ENCODE measurements around the gene ARHGAP6.

DNA sequence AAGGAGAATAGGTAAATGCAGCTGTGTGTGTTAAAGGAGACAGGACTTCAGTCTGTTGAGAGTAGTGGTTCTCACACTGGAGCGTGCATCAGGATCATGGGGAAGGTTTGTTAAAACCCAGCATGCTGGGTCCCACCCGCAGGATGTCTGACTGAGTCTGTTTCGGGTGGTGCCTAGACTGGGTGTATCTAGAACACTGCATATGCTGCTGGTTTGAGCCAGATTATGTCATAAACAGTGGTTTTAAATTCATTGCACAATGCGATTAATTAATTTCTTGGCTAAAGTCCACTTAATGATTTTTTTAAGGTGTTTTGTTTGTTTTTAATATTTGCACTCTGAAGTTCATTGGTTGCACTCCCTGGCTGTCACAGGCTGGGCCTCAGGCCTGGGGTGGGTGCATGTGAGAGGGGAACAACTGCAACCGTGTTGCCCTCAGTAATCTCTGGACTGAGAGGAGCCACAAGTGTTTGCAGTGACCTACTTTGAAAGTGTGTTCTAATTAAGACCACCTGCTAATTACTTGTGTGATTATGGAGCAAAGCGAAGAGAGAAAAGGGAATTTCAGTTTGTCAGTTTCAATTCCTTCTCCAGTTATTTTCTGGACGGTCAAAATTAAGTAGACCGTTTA lies 546.3 kb downstream of the ARHGAP6 start:
- TF ChIP-seq EZH2 (IDR thresholded peaks at IDR 0.05; ENCODE audit: insufficient read depth, poor library complexity, severe bottlenecking), result no peak
- TF ChIP-seq EZH2phosphoT487 (IDR thresholded peaks at IDR 0.05; ENCODE audit: insufficient read depth, low read depth), result no peak

All from GM23248 (cell line).